Thyroid gland (tissue), 4 donors: ENCODE measurements around the gene ZNF280D. TPM values are rescaled to one million over a fixed set of nuclear protein-coding genes. Genes with fewer than 3 reads are reported as not detected.
"Not testable (repeated sequence)": the region's sequence is repeated elsewhere in the genome, so short reads cannot be mapped to it uniquely, and the experiment has no call there.

ENCODE experiments used
- DNase-seq, 2 donors: peaks; one replicate each; pipeline ENCODE4 v3.0.0-alpha.2; 2019
- H3K27ac ChIP-seq, 3 donors: fragments of 200-600 bp; sonication (generic); 1 replicate in 2 of 3; 2 replicates in 1 of 3; pipeline ENCODE4 v1.5.1; 2016 to 2019; ENCODE audit warnings: mild to moderate bottlenecking in 1 of 3, moderate library complexity in 1 of 3
- H3K27me3 ChIP-seq: fragments of 200-600 bp; sonication (generic); one replicate; pipeline ENCODE4 v1.5.1; 2019
- H3K36me3 ChIP-seq, 2 donors: fragments of 200-600 bp; sonication (generic); one replicate each; pipeline ENCODE4 v1.5.1; 2016 to 2019
- H3K4me1 ChIP-seq, 2 donors: fragments of 200-600 bp; sonication (generic); one replicate each; pipeline ENCODE4 v1.5.1; 2017 to 2019
- H3K4me3 ChIP-seq, 3 donors: fragments of 200-600 bp; sonication (generic); replicated peaks in 1 of 3; 1 replicate in 2 of 3; 2 replicates in 1 of 3; pipeline ENCODE4 v1.5.1; 2016; ENCODE audit warnings: mild to moderate bottlenecking in 1 of 3
- H3K9me3 ChIP-seq: fragments of 200-600 bp; sonication (generic); one replicate; pipeline ENCODE4 v1.5.1; 2017
- CTCF ChIP-seq, 6 experiments: fragments of 200-600 bp in 3 of 6; fragments of 450-650 bp in 3 of 6; sonication (generic) in 3 of 6; IDR thresholded peaks; one replicate each; pipeline ENCODE4 v1.5.1; 2016 to 2019; ENCODE audit warnings: antibody characterized with exemption in 6 of 6, mild to moderate bottlenecking in 2 of 6, inconsistent platforms in 1 of 6, moderate library complexity in 1 of 6
- POLR2A ChIP-seq, 2 donors: fragments of 450-650 bp; IDR thresholded peaks; one replicate each; pipeline ENCODE4 v1.6.1; 2017; ENCODE audit warnings: antibody characterized with exemption in 2 of 2, mild to moderate bottlenecking in 2 of 2, moderate library complexity in 1 of 2
- WGBS, 2 donors: methylation state at CpG; one replicate each; pipeline ENCODE4 v1.1.5; 2017; 5-methylcytosine and 5-hydroxymethylcytosine counted together
- intact Hi-C: fragments of 100-400 bp; cut with DNase I; formaldehyde crosslinking; loops from one replicate; pipeline ENCODE4 v1.15.1; 2023
- total RNA-seq, 4 donors: library from RNA; depleted of rRNA; stranded (reverse); fragments of >200 nt; gene quantifications; one replicate each; pipeline ENCODE4 v1.2.3, GENCODE V29; 2016

Gene ZNF280D
- total RNA-seq = 10 to 100 TPM; 55.6 to 81.8 (median 61.4) TPM

GRCh38 chr15:56733136-56734012 is at the start of gene ZNF280D:
TSS of gene ZNF280D (minus strand) at chr15:56733509. CDS start at chr15:56707109, 26,400 bp downstream.
- H3K36me3 ChIP-seq = no peaks in the 10 kb centered on the region
- H3K4me3 ChIP-seq = peak within 1 kb of the TSS; percentile 15 to 84 (median 47)
- peak within 1 kb of the TSS; percentile 92 to 99 (median 97) for H3K27ac ChIP-seq
- no peaks in the 10 kb centered on the region for H3K27me3 ChIP-seq
- H3K4me1 ChIP-seq = peaks cover 24 to 28% of the 10 kb centered on the region in 2 donors
- peak; percentile 91 to 92 for DNase-seq
- TF ChIP-seq POLR2A (IDR thresholded peaks at IDR 0.05) (peak in 1 of 2 donors; percentile 68), CTCF (IDR thresholded peaks at IDR 0.05) (peak in 1 of 6 experiments; percentile 22)
- intact Hi-C loops = no loop called here
- 19 to 21% methylated on average over 49 to 51 of the region's 101 CpGs for WGBS, 2 donors
- no peaks in the 10 kb centered on the region for H3K9me3 ChIP-seq

GRCh38 chr15:56782306-56782705 is 49.0 kb upstream of the ZNF280D start:
- TF ChIP-seq CTCF (IDR thresholded peaks at IDR 0.05) (no peak), POLR2A (IDR thresholded peaks at IDR 0.05) (no peak)
- DNase-seq = no peak
- Histone ChIP-seq H3K9me3 (no peaks in the 10 kb centered on the region), H3K27ac (no peak overlapping the region), H3K4me1 (no peaks in the 10 kb centered on the region), H3K27me3 (no peaks in the 10 kb centered on the region), H3K4me3 (no peak overlapping the region), H3K36me3 (no peaks in the 10 kb centered on the region)
- intact Hi-C loops = no loop called here
- WGBS, 2 donors = 79 to 85% methylated on average over 8 of the region's 8 CpGs

GRCh38 chr15:56781666-56782065 is 48.4 kb upstream of the ZNF280D start:
- H3K36me3 ChIP-seq = no peaks in the 10 kb centered on the region
- no peaks in the 10 kb centered on the region for H3K27me3 ChIP-seq
- TF ChIP-seq POLR2A (IDR thresholded peaks at IDR 0.05) (no peak), CTCF (IDR thresholded peaks at IDR 0.05) (no peak)
- H3K27ac ChIP-seq = no peak overlapping the region
- WGBS, 2 donors = 88 to 93% methylated on average over 2 of the region's 2 CpGs
- no peak for DNase-seq
- no peak overlapping the region for H3K4me3 ChIP-seq
- no peaks in the 10 kb centered on the region for H3K4me1 ChIP-seq
- intact Hi-C loops = no loop called here
- no peaks in the 10 kb centered on the region for H3K9me3 ChIP-seq

- intact Hi-C loops, DNase-seq, H3K4me3 ChIP-seq, H3K27me3 ChIP-seq, H3K36me3 ChIP-seq, H3K27ac ChIP-seq, H3K9me3 ChIP-seq, H3K4me1 ChIP-seq: not testable (repeated sequence)
- 91 to 98% methylated on average over 12 of the region's 12 CpGs for WGBS, 2 donors
Measured at GRCh38 chr15:56780102-56780725, 46.9 kb upstream of the ZNF280D start.

GRCh38 chr15:56779449-56779848 is 46.1 kb upstream of the ZNF280D start:
- intact Hi-C loops, H3K27ac ChIP-seq, H3K4me1 ChIP-seq, H3K36me3 ChIP-seq, H3K27me3 ChIP-seq, DNase-seq, H3K9me3 ChIP-seq, H3K4me3 ChIP-seq: not testable (repeated sequence)
- WGBS, 2 donors = 91 to 97% methylated on average over 17 to 24 of the region's 25 CpGs

GRCh38 chr15:56778761-56779160 is 45.5 kb upstream of the ZNF280D start:
- no peak for TF ChIP-seq CTCF (IDR thresholded peaks at IDR 0.05)
- no peak for TF ChIP-seq POLR2A (IDR thresholded peaks at IDR 0.05)
- H3K36me3 ChIP-seq = no peaks in the 10 kb centered on the region
- H3K4me3 ChIP-seq = no peak overlapping the region
- H3K27me3 ChIP-seq = no peaks in the 10 kb centered on the region
- intact Hi-C loops = no loop called here
- DNase-seq = no peak
- no peak overlapping the region for H3K27ac ChIP-seq
- H3K9me3 ChIP-seq = no peaks in the 10 kb centered on the region
- WGBS, 2 donors = 83 to 89% methylated on average over 2 of the region's 2 CpGs
- no peaks in the 10 kb centered on the region for H3K4me1 ChIP-seq
